Stimulated activated CD8-positive, alpha-beta memory T cell treated with anti-CD3 and anti-CD28 coated beads, Interleukin-12 subunit alpha, Interleukin-12 subunit beta, amount 100 ng/mL, for 4 hours (primary cell): ENCODE data around the gene TDRD6.

Source experiments
- DNase-seq: peaks from one replicate; pipeline ENCODE4 v3.0.0-alpha.2; 2020; ENCODE audit warnings: low read depth

The TDRD6 gene

DNA sequence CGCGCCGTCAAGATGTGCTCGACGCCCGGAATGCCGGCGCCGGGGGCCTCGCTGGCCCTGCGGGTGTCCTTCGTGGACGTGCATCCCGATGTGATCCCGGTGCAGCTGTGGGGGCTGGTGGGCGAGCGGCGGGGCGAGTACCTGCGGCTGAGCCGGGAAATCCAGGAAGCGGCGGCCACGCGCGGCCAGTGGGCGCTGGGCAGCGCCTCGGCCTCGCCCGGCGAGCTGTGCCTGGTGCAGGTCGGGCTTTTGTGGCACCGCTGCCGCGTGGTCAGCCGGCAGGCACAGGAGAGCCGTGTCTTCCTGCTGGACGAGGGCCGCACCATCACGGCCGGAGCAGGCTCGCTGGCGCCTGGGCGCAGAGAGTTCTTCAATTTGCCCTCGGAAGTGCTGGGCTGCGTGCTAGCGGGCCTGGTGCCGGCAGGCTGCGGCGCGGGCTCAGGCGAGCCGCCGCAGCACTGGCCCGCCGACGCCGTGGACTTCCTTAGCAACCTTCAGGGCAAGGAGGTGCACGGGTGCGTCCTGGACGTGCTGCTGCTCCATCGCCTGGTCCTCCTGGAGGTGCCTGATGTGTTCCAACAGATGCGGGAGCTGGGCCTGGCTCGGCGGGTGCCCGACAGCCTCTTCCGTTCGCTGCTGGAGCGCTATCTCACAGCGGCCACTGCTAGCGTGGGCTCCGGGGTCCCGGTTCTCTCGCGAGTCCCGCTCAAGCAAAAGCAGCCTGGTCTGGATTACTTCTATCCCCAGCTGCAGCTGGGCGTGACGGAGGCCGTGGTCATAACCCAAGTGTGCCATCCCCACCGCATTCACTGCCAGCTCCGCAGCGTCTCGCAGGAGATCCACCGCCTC is 656 bp downstream of the TDRD6 start:
- DNase-seq, result no peak

GRCh38 chr6:46688966-46689335 is 1.3 kb downstream of the TDRD6 start:
- no peak for DNase-seq

DNA sequence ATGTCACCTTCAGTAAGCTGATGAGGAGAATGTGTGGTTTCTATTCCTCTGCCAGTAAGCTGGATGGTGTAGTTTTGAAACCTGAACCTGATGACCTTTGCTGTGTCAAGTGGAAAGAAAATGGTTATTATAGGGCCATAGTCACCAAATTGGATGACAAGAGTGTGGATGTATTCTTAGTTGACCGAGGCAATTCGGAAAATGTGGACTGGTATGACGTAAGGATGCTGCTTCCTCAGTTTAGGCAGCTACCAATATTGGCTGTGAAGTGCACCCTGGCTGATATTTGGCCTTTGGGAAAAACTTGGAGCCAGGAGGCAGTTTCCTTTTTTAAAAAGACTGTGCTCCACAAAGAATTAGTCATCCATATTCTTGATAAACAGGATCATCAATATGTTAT is 2.0 kb downstream of the TDRD6 start:
- no peak for DNase-seq

DNA sequence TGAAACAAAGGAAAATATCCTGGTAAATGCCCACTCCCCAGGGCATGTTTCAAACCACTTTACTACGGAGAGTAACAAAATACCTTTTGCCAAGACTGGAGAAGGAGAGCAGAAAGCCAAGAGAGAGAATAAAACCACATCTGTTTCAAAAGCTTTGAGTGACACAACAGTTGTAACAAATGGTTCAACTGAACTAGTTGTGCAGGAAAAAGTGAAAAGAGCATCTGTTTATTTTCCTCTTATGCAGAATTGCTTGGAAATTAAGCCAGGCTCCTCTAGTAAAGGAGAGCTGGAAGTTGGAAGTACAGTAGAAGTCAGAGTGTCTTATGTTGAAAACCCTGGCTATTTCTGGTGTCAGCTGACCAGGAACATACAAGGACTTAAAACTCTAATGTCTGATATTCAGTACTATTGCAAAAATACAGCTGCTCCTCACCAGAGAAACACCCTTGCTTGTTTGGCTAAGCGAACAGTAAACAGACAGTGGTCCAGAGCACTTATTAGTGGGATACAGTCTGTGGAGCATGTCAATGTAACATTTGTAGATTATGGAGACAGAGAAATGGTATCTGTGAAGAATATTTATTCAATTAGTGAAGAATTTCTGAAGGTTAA is 2.6 kb downstream of the TDRD6 start:
- no peak for DNase-seq

- no peak for DNase-seq
Observed at GRCh38 chr6:46690911-46691451, 3.3 kb downstream of the TDRD6 start.

DNA sequence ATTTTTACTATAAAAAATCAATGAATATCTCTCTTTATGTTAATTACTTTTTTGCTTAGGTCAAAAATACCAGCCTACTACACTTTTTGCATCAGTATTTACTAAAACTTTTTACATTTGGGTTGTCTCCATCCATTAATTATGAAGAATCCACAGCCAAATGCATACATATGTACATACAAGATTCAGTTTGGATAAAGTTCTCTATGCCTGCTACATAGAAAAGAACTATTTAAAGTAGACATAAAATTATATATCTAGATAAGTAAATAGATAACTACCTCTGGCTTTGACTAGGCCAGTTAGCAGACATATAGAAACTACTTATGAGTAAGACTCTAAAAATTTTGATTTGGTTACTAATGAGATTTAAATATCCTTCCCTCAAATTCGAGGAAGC is 12.3 kb downstream of the TDRD6 start:
- no peak for DNase-seq

GRCh38 chr6:46704562-46704961 is 16.9 kb downstream of the TDRD6 start:
- DNase-seq, result no peak

GRCh38 chr6:46706464-46706863 is 18.8 kb downstream of the TDRD6 start:
- no peak for DNase-seq

- DNase-seq, result no peak
Observed at GRCh38 chr6:46711491-46711890, 23.8 kb downstream of the TDRD6 start.

DNA sequence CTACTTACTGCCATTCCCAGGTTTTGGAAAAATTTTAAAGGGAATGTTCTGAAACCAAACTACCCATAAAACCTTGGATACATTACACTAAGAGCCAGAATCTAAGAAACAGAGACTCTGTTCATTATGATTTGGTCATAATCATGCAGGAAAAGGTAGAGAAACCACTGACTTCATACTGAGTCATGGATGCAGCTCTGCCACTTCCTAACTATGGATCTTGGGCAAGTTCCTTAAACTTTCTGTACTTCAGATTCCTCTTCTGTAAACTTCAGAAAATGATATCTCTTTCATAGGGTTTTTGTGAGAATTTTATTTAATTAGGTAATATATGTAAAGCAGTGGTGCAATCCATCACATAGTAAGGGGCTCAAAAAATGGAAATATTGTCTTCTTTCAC is 27.5 kb downstream of the TDRD6 start:
- DNase-seq, result no peak

DNA sequence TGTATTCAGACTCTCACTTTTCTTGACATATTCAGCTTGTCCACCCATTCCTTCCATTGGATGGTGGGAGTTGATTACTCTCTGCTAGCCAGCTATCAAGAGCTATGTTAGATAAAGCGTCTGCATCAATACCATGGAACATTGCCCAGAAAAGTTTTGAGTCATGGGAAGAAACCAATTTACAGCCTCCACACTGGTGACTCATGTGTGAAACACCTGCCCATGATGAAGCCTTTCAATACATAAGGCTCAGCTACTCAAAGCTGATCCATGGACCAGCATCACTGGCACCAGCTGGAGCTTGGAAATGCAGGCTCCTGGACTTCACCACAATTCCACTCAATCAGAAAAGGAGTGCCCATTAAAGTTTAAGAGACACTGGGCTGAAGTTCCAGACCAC is 31.4 kb downstream of the TDRD6 start:
- no peak for DNase-seq

DNA sequence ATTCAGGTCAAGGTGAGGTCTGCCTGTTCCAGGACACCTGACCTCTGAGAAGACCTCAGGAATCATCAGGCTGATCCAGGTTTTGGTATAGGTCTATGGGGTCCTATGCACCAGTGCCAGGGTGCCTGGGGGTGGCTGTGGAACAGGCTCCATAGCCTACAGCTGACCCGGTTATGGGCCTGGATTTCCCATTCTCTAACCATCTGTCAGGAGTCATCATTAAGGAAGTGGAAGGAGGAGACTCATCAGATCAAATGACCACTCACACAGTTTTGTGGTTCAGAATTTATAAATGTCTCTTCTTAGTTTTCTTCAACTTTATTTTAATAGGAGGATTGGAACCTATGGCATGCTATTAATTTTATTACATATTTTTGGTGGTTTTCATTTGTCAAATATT is 32.7 kb downstream of the TDRD6 start:
- no peak for DNase-seq

GRCh38 chr6:46729787-46730326 is 42.2 kb downstream of the TDRD6 start:
- no peak for DNase-seq

GRCh38 chr6:46730921-46731461 is 43.3 kb downstream of the TDRD6 start:
- no peak for DNase-seq

DNA sequence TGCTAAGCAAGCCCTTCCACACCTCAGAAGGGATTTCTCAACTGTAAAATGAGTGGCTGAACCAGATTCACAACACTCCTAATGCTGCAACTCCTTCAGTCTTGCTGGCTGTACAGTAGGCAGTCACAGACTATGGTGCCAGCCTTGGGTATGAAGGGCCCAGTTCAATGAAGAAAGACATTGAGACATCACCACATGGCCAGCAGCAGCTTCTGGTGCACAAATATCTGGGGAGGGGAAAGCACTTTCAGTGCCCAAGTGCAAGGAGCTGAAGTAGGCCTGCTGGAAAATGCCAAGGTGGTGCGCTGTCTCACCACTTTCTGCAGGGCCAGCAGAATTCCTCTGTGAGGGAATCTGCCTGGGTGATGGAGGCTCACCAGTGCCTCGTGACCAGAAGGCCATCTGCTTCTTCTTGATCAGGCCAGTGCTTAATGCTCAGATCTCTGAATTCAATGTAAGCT is 45.7 kb downstream of the TDRD6 start:
- no peak for DNase-seq

GRCh38 chr6:46734867-46735719 is 47.4 kb downstream of the TDRD6 start, which contains the start of gene PLA2G7:
Gene PLA2G7 (minus strand): TSS chr6:46735375. CDS start chr6:46722891, 12,484 bp downstream.
- no peak for DNase-seq

DNA sequence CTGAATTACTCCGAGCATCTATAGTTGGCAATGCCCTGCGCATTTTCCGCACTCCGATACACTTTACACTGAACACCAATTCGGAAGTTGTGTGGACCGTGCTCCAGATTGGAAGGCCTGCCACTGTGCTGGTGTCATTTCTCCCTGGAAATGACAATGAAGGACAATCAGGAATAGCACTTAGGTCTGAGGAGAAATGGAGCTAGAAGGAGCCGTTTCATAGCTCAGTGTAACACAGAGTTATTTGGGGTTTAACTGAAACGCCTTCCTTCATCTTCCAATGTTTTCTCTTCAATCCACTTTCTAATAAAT is 48.0 kb downstream of the TDRD6 start:
- no peak for DNase-seq

DNA sequence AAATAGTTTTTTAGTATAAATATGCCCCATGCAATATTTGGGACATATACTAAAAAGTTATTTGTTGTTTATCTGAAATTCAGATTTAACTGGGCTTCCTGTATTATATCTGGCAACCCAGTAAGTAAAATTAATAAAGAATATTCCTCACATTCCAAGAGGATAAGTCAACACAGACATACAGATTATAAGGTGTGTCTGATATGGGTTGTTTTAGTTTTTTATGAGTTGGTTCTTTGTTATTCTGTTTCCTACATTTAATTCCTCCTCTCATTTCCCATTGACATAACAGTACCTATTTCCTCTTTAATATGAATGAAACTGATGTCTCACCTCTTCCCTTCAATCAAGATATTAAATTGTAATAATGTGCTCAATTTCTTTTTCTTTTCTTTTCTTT is 49.2 kb downstream of the TDRD6 start:
- DNase-seq, result no peak

DNA sequence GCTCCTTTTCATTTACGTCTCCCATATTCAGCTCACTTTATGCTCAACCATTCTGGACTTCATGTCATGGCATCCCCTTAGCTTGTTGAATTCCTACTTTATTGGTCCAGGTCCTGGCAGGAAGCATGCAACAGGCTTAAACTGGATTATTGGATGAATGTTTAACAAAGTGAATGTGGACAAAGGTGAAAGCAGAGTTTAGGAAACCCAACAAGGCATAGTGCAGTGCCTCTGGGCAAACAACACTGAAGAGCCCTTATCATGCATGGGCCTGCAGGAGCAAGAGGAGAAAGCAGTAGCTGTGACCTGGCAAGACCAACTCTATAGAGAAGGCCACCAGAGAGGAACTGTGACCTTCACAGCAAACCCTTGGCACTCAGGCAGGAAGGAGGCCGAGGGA is 53.8 kb downstream of the TDRD6 start:
- no peak for DNase-seq

DNA sequence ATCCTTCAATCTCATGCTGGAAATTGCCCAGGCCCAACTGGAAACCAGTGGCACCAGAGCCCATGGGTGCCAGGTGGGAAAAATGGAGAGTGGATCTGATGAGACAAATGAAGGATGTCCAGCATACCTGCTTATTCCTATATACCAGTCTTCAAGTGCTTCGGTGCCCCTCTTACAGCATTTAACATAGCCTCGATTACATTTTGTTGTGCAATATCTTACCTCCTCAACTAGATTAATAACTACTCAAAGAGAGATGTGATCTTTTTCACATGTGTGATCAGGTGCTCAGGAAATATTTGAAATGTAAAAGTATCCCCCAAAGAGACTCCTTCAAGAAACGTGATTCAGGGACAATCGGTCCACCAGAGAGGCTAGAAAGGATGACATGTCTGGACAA is 54.2 kb downstream of the TDRD6 start:
- DNase-seq, result no peak

- DNase-seq, result no peak
Observed at GRCh38 chr6:46743425-46744158, 55.9 kb downstream of the TDRD6 start.
